ENCODE results near the gene TMEM132A.

DNA sequence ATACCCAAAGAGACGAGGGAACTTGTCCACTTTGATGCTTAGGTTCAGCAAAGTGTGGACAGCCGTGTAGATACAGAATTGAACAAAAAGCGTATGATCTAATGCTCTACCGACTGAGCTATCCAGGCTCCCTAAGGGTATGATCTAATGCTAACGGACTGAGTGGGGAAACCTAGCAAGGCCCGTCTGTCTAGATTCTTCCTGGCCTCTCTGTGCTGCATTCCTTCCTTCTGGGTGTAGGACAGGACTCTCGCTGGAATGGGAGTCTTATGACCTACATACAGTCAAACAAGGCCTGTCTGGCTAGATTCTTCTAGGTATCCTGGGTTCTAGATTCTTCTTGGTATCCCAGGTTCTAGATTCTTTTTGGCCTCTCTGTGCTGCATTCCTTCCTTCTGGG lies 36.1 kb downstream of the TMEM132A start:
- TF ChIP-seq, protein P1, sequence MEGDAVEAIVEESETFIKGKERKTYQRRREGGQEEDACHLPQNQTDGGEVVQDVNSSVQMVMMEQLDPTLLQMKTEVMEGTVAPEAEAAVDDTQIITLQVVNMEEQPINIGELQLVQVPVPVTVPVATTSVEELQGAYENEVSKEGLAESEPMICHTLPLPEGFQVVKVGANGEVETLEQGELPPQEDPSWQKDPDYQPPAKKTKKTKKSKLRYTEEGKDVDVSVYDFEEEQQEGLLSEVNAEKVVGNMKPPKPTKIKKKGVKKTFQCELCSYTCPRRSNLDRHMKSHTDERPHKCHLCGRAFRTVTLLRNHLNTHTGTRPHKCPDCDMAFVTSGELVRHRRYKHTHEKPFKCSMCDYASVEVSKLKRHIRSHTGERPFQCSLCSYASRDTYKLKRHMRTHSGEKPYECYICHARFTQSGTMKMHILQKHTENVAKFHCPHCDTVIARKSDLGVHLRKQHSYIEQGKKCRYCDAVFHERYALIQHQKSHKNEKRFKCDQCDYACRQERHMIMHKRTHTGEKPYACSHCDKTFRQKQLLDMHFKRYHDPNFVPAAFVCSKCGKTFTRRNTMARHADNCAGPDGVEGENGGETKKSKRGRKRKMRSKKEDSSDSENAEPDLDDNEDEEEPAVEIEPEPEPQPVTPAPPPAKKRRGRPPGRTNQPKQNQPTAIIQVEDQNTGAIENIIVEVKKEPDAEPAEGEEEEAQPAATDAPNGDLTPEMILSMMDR (conservative IDR thresholded peaks at IDR 0.05; ENCODE audit: low read depth, low read length): no peak
- TF ChIP-seq EZH2 (IDR thresholded peaks at IDR 0.05; ENCODE audit: borderline replicate concordance, low read depth, low read length, poor library complexity, severe bottlenecking): no peak
